Osteoblast (primary cell): Measurements from ENCODE around the gene C20orf204. TPM values are rescaled to one million over a fixed set of nuclear protein-coding genes. Genes with fewer than 3 reads are reported as not detected.

Experiments
- DNase-seq: peaks from one replicate; pipeline ENCODE4 v3.0.0; 2011; ENCODE audit warnings: low spot score, mixed read lengths; ENCODE audit not compliant: insufficient read length; ENCODE audit errors: missing footprints
- H2AFZ ChIP-seq: 2 replicates; pipeline ENCODE4 v1.6.0; 2011; ENCODE audit warnings: mild to moderate bottlenecking, low read length
- H3K27ac ChIP-seq: 2 replicates; pipeline ENCODE4 v1.5.1; 2011; ENCODE audit warnings: mild to moderate bottlenecking, low read depth, low read length, moderate library complexity
- H3K27me3 ChIP-seq: 2 replicates; pipeline ENCODE4 v1.6.0; 2012; ENCODE audit warnings: mild to moderate bottlenecking, control low read depth, inconsistent platforms, low read length, moderate library complexity; ENCODE audit not compliant: insufficient read depth
- H3K36me3 ChIP-seq: 2 replicates; pipeline ENCODE4 v1.5.1; 2011; ENCODE audit warnings: mild to moderate bottlenecking, low read length, control low read depth, moderate library complexity; ENCODE audit not compliant: insufficient read depth
- H3K4me1 ChIP-seq: 2 replicates; pipeline ENCODE4 v1.5.1; 2011; ENCODE audit warnings: mild to moderate bottlenecking, low read length, control low read depth, moderate library complexity; ENCODE audit not compliant: insufficient read depth
- H3K4me2 ChIP-seq: 2 replicates; pipeline ENCODE4 v1.6.0; 2011; ENCODE audit warnings: mild to moderate bottlenecking, low read length; ENCODE audit not compliant: insufficient read depth
- H3K4me3 ChIP-seq: fragments of 200-600 bp; sonication (generic); 3 replicates; pipeline ENCODE4 v1.5.1; 2012; ENCODE audit warnings: mild to moderate bottlenecking, low read length, inconsistent platforms; ENCODE audit not compliant: insufficient read depth
- H3K79me2 ChIP-seq: 2 replicates; pipeline ENCODE4 v1.6.0; 2012; ENCODE audit warnings: mild to moderate bottlenecking, low read length, control low read depth, inconsistent platforms; ENCODE audit not compliant: insufficient read depth
- H3K9me3 ChIP-seq: 2 replicates; pipeline ENCODE4 v1.5.1; 2011; ENCODE audit warnings: low read depth, low read length, control low read depth
- H4K20me1 ChIP-seq: 2 replicates; pipeline ENCODE4 v1.6.0; 2012; ENCODE audit warnings: mild to moderate bottlenecking, low read length, control low read depth; ENCODE audit not compliant: insufficient read depth
- CTCF ChIP-seq: IDR thresholded peaks from 2 replicates; pipeline ENCODE4 v1.5.1; 2011; ENCODE audit warnings: mild to moderate bottlenecking, low read depth, low read length, moderate library complexity; ENCODE audit errors: extremely low read depth
- total RNA-seq: library from RNA; depleted of rRNA; stranded (reverse); fragments of >200 nt; gene quantifications from 2 replicates; pipeline ENCODE4 v1.2.3, GENCODE V29; 2012

Gene C20orf204
- total RNA-seq, 1 donor = 1.1 TPM

- Histone ChIP-seq H3K4me1 (no peaks in the 10 kb centered on the region), H3K27ac (no peak overlapping the region), H3K79me2 (no peaks in the 10 kb centered on the region), H3K4me3 (no peak overlapping the region), H4K20me1 (peaks cover 14% of the 10 kb centered on the region), H2AFZ (no peak overlapping the region), H3K27me3 (peaks cover 26% of the 10 kb centered on the region), H3K36me3 (peaks cover 27% of the 10 kb centered on the region), H3K4me2 (no peak overlapping the region), H3K9me3 (no peaks in the 10 kb centered on the region)
- DNase-seq = peak; percentile 86
- TF ChIP-seq CTCF = no peak
Measured at GRCh38 chr20:64035066-64035932, 683 bp upstream of the C20orf204 start.

GRCh38 chr20:64036346-64037198 is 590 bp downstream of the C20orf204 start:
- H3K27me3 ChIP-seq = peaks cover 39% of the 10 kb centered on the region
- peak; percentile 88 for DNase-seq

GRCh38 chr20:64037199-64037497 is 1.2 kb downstream of the C20orf204 start:
- DNase-seq = no peak
- H3K27me3 ChIP-seq = peaks cover 45% of the 10 kb centered on the region
- H3K9me3 ChIP-seq = no peaks in the 10 kb centered on the region
- H3K79me2 ChIP-seq = no peaks in the 10 kb centered on the region
- no peak overlapping the region for H3K27ac ChIP-seq
- no peak overlapping the region for H3K4me2 ChIP-seq
- no peak overlapping the region for H2AFZ ChIP-seq
- no peak for TF ChIP-seq CTCF
- H3K36me3 ChIP-seq = peaks cover 12% of the 10 kb centered on the region
- H3K4me3 ChIP-seq = no peak overlapping the region
- H3K4me1 ChIP-seq = no peaks in the 10 kb centered on the region
- peaks cover 13% of the 10 kb centered on the region for H4K20me1 ChIP-seq

More at GRCh38 chr20:64036346-64037198, 590 bp downstream of the C20orf204 start:
- H3K27ac ChIP-seq = no peak overlapping the region
- H3K4me1 ChIP-seq = no peaks in the 10 kb centered on the region
- no peaks in the 10 kb centered on the region for H3K9me3 ChIP-seq
- no peak overlapping the region for H3K4me2 ChIP-seq
- peaks cover 18% of the 10 kb centered on the region for H3K36me3 ChIP-seq
- H4K20me1 ChIP-seq = peaks cover 13% of the 10 kb centered on the region
- no peak overlapping the region for H3K4me3 ChIP-seq
- no peak for TF ChIP-seq CTCF
- H3K79me2 ChIP-seq = no peaks in the 10 kb centered on the region
- H2AFZ ChIP-seq = no peak overlapping the region
